Measurements from ENCODE around the gene MNAT1. TPM values are rescaled to one million over a fixed set of nuclear protein-coding genes. Genes with fewer than 3 reads are reported as not detected.

MNAT1 gene
- total RNA-seq, 4 donors from 2014 or later: 4.4 to 69.7 (median 46.9) TPM

- DNase-seq: no peak
- H3K4me3 ChIP-seq: no peak overlapping the region
- no peak overlapping the region for H3K27ac ChIP-seq
- intact Hi-C loops (cut with DNase I; ENCODE audit: low total_unique reads): no loop called here
- TF ChIP-seq CTCF (IDR thresholded peaks at IDR 0.05): no peak
- TF ChIP-seq POLR2A (IDR thresholded peaks at IDR 0.05): no peak
- peaks cover 0 to 6% of the 10 kb centered on the region in 2 donors for H3K4me1 ChIP-seq
- no peaks in the 10 kb centered on the region for H3K9me3 ChIP-seq
- no peaks in the 10 kb centered on the region for H3K27me3 ChIP-seq
- H3K36me3 ChIP-seq: no peaks in the 10 kb centered on the region
Observed at GRCh38 chr14:60738843-60739508, 4.4 kb downstream of the MNAT1 start.

GRCh38 chr14:60744566-60744965 is 10.0 kb downstream of the MNAT1 start:
- TF ChIP-seq POLR2A (IDR thresholded peaks at IDR 0.05): no peak
- TF ChIP-seq CTCF (IDR thresholded peaks at IDR 0.05): no peak
- Histone ChIP-seq H3K36me3 (no peaks in the 10 kb centered on the region), H3K27ac (no peak overlapping the region), H3K4me3 (no peak overlapping the region), H3K27me3 (no peaks in the 10 kb centered on the region), H3K4me1 (no peaks in the 10 kb centered on the region), H3K9me3 (no peaks in the 10 kb centered on the region)
- no peak for DNase-seq
- intact Hi-C loops (cut with DNase I; ENCODE audit: low total_unique reads): no loop called here

- Histone ChIP-seq H3K4me1 (no peaks in the 10 kb centered on the region), H3K27ac (no peak overlapping the region), H3K36me3 (no peaks in the 10 kb centered on the region), H3K4me3 (no peak overlapping the region), H3K9me3 (no peaks in the 10 kb centered on the region), H3K27me3 (no peaks in the 10 kb centered on the region)
- intact Hi-C loops (cut with DNase I; ENCODE audit: low total_unique reads): no loop called here
- DNase-seq: no peak
- TF ChIP-seq CTCF (IDR thresholded peaks at IDR 0.05): no peak
- no peak for TF ChIP-seq POLR2A (IDR thresholded peaks at IDR 0.05)
Observed at GRCh38 chr14:60753264-60754119, 18.9 kb downstream of the MNAT1 start.

- Histone ChIP-seq H3K9me3 (no peaks in the 10 kb centered on the region), H3K27ac (no peak overlapping the region), H3K27me3 (no peaks in the 10 kb centered on the region), H3K36me3 (no peaks in the 10 kb centered on the region), H3K4me3 (no peak overlapping the region), H3K4me1 (no peaks in the 10 kb centered on the region)
- intact Hi-C loops (cut with DNase I; ENCODE audit: low total_unique reads): no loop called here
- TF ChIP-seq CTCF (IDR thresholded peaks at IDR 0.05): no peak
- TF ChIP-seq POLR2A (IDR thresholded peaks at IDR 0.05): no peak
- no peak for DNase-seq
Observed at GRCh38 chr14:60756847-60757246, 22.3 kb downstream of the MNAT1 start.

GRCh38 chr14:60757567-60758002 is 23.0 kb downstream of the MNAT1 start:
- no peak for DNase-seq
- TF ChIP-seq POLR2A (IDR thresholded peaks at IDR 0.05) (no peak), CTCF (IDR thresholded peaks at IDR 0.05) (no peak)
- no peak overlapping the region for H3K4me3 ChIP-seq
- no peaks in the 10 kb centered on the region for H3K9me3 ChIP-seq
- no peaks in the 10 kb centered on the region for H3K27me3 ChIP-seq
- H3K4me1 ChIP-seq: no peaks in the 10 kb centered on the region
- no peaks in the 10 kb centered on the region for H3K36me3 ChIP-seq
- no peak overlapping the region for H3K27ac ChIP-seq
- intact Hi-C loops (cut with DNase I; ENCODE audit: low total_unique reads): no loop called here
